Measurements from ENCODE around the gene PSMG3. TPM values are rescaled to one million over a fixed set of nuclear protein-coding genes. Genes with fewer than 3 reads are reported as not detected.

The PSMG3 gene
- total RNA-seq, 1 donor from 2014 or later = 31.1 TPM

- TF ChIP-seq CTCF (IDR thresholded peaks at IDR 0.05) (no peak), EZH2phosphoT487 (IDR thresholded peaks at IDR 0.05) (no peak), EZH2 (IDR thresholded peaks at IDR 0.05) (no peak)
- Mint-ChIP-seq H3K4me3 (no peak overlapping the region), H3K36me3 (no peaks in the 10 kb centered on the region), H3K27ac (no peak overlapping the region), H3K4me1 (peaks cover 7% of the 10 kb centered on the region), H3K27me3 (ENCODE audit: insufficient read depth, low read depth) (peaks cover 15% of the 10 kb centered on the region), H3K9me3 (peaks cover 2% of the 10 kb centered on the region)
- Histone ChIP-seq H3K4me2 (no peak overlapping the region), H3K79me2 (ENCODE audit: low read depth) (no peaks in the 10 kb centered on the region), H3F3A (ENCODE audit: low read depth) (no peaks in the 10 kb centered on the region), H3K36me3 (no peaks in the 10 kb centered on the region), H3K27ac (no peak overlapping the region), H3K4me1 (no peaks in the 10 kb centered on the region), H3K27me3 (no peaks in the 10 kb centered on the region), H3K4me3 (no peak overlapping the region), H2AFZ (replicated peaks) (no peak overlapping the region), H3K9me3 (ENCODE audit: low read depth) (no peaks in the 10 kb centered on the region), H4K20me1 (ENCODE audit: low read depth) (no peaks in the 10 kb centered on the region), H3K9ac (no peak overlapping the region)
- no peak for DNase-seq (ENCODE audit: low spot score)
Measured at GRCh38 chr7:1590887-1591286, 21.1 kb upstream of the PSMG3 start.

GRCh38 chr7:1590476-1590875 lies 20.6 kb upstream of the PSMG3 start:
- Histone ChIP-seq H3K79me2 (ENCODE audit: low read depth) (no peaks in the 10 kb centered on the region), H3K27me3 (no peaks in the 10 kb centered on the region), H3K9me3 (ENCODE audit: low read depth) (no peaks in the 10 kb centered on the region), H3K4me1 (no peaks in the 10 kb centered on the region), H3K4me3 (no peak overlapping the region), H3K9ac (no peak overlapping the region), H3K4me2 (no peak overlapping the region), H3K27ac (no peak overlapping the region), H2AFZ (replicated peaks) (no peak overlapping the region), H4K20me1 (ENCODE audit: low read depth) (no peaks in the 10 kb centered on the region), H3K36me3 (no peaks in the 10 kb centered on the region), H3F3A (ENCODE audit: low read depth) (no peaks in the 10 kb centered on the region)
- H3K36me3 Mint-ChIP-seq = no peaks in the 10 kb centered on the region
- peaks cover 13% of the 10 kb centered on the region for H3K27me3 Mint-ChIP-seq (ENCODE audit: insufficient read depth, low read depth)
- no peak for TF ChIP-seq CTCF (IDR thresholded peaks at IDR 0.05)
- TF ChIP-seq EZH2phosphoT487 (IDR thresholded peaks at IDR 0.05) = no peak
- TF ChIP-seq EZH2 (IDR thresholded peaks at IDR 0.05) = no peak
- H3K4me1 Mint-ChIP-seq = peaks cover 7% of the 10 kb centered on the region
- no peak for DNase-seq (ENCODE audit: low spot score)
- H3K4me3 Mint-ChIP-seq = no peak overlapping the region
- no peak overlapping the region for H3K27ac Mint-ChIP-seq
- peaks cover 2% of the 10 kb centered on the region for H3K9me3 Mint-ChIP-seq

- Mint-ChIP-seq H3K27me3 (ENCODE audit: insufficient read depth, low read depth) (peaks cover 14% of the 10 kb centered on the region), H3K9me3 (peaks cover 2% of the 10 kb centered on the region), H3K27ac (no peak overlapping the region), H3K36me3 (no peaks in the 10 kb centered on the region), H3K4me3 (no peak overlapping the region), H3K4me1 (peaks cover 10% of the 10 kb centered on the region)
- H3K9me3 ChIP-seq (ENCODE audit: low read depth) = no peaks in the 10 kb centered on the region
- H2AFZ ChIP-seq (replicated peaks) = no peak overlapping the region
- no peaks in the 10 kb centered on the region for H3K4me1 ChIP-seq
- H3K4me2 ChIP-seq = no peak overlapping the region
- H3F3A ChIP-seq (ENCODE audit: low read depth) = no peaks in the 10 kb centered on the region
- no peaks in the 10 kb centered on the region for H4K20me1 ChIP-seq (ENCODE audit: low read depth)
- TF ChIP-seq CTCF (IDR thresholded peaks at IDR 0.05) (no peak), EZH2 (IDR thresholded peaks at IDR 0.05) (no peak), EZH2phosphoT487 (IDR thresholded peaks at IDR 0.05) (no peak)
- no peaks in the 10 kb centered on the region for H3K27me3 ChIP-seq
- DNase-seq (ENCODE audit: low spot score) = no peak
- no peak overlapping the region for H3K27ac ChIP-seq
- H3K4me3 ChIP-seq = no peak overlapping the region
- no peak overlapping the region for H3K9ac ChIP-seq
- no peaks in the 10 kb centered on the region for H3K79me2 ChIP-seq (ENCODE audit: low read depth)
- H3K36me3 ChIP-seq = no peaks in the 10 kb centered on the region
Measured at GRCh38 chr7:1588978-1589377, 19.1 kb upstream of the PSMG3 start.

Measured in neural progenitor cell (in vitro differentiated cells).